PFSK-1 (cell line): ENCODE measurements around the gene GCH1.

Experiments
- POLR2AphosphoS5 ChIP-seq: IDR thresholded peaks from 2 replicates; pipeline ENCODE4 v1.6.1; 2012; ENCODE audit warnings: low read depth, mild to moderate bottlenecking, control low read depth, low read length, moderate library complexity
- TF ChIP-seq, protein P1 (sequence below), 2 experiments: IDR thresholded peaks; 2 replicates each; pipeline versions ENCODE4 v1.6.1 to v1.8.0; 2011 to 2012; ENCODE audit warnings: low read depth in 2 of 2, low read length in 2 of 2, control low read depth in 1 of 2, inconsistent platforms in 1 of 2, mild to moderate bottlenecking in 1 of 2, moderate library complexity in 1 of 2; ENCODE audit not compliant: insufficient read depth in 1 of 2

DNA sequence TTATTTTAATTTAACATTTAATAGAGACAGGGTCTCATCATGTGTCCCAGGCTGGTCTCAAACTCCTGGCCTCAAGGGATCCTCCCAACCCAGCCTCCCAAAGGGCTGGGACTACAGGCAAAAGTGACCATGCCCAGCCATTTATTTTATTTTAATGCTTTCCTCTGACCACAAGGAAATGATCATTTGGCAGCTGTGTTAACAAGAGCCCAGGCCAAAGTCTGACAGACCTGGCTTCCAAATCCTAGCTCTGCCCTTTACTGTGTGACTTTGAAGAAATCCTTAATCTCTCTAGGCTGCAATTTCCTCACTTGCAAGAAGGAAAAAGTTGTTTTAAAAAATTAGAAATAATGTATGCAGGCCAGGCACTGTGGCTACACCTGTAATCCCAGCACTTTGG, 16.7 kb upstream of the GCH1 start:
- TF ChIP-seq POLR2AphosphoS5: no peak
- TF ChIP-seq, protein P1, sequence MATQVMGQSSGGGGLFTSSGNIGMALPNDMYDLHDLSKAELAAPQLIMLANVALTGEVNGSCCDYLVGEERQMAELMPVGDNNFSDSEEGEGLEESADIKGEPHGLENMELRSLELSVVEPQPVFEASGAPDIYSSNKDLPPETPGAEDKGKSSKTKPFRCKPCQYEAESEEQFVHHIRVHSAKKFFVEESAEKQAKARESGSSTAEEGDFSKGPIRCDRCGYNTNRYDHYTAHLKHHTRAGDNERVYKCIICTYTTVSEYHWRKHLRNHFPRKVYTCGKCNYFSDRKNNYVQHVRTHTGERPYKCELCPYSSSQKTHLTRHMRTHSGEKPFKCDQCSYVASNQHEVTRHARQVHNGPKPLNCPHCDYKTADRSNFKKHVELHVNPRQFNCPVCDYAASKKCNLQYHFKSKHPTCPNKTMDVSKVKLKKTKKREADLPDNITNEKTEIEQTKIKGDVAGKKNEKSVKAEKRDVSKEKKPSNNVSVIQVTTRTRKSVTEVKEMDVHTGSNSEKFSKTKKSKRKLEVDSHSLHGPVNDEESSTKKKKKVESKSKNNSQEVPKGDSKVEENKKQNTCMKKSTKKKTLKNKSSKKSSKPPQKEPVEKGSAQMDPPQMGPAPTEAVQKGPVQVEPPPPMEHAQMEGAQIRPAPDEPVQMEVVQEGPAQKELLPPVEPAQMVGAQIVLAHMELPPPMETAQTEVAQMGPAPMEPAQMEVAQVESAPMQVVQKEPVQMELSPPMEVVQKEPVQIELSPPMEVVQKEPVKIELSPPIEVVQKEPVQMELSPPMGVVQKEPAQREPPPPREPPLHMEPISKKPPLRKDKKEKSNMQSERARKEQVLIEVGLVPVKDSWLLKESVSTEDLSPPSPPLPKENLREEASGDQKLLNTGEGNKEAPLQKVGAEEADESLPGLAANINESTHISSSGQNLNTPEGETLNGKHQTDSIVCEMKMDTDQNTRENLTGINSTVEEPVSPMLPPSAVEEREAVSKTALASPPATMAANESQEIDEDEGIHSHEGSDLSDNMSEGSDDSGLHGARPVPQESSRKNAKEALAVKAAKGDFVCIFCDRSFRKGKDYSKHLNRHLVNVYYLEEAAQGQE (IDR thresholded peaks at IDR 0.05; ENCODE audit: insufficient read depth in 1 of 2, low read depth in 2 of 2, low read length in 2 of 2): no peak
